Right forelimb (tissue), 1 donor: ENCODE measurements around the gene LRP2.
A peak's percentile ranks its signal among the peaks of the same experiment; 100 is the strongest.
"Not testable (repeated sequence)": the region's sequence is repeated elsewhere in the genome, so short reads cannot be mapped to it uniquely, and the experiment has no call there.

ENCODE experiments used
- DNase-seq: peaks from one replicate; pipeline ENCODE4 v3.0.0-alpha.2; 2018

LRP2 gene

DNA sequence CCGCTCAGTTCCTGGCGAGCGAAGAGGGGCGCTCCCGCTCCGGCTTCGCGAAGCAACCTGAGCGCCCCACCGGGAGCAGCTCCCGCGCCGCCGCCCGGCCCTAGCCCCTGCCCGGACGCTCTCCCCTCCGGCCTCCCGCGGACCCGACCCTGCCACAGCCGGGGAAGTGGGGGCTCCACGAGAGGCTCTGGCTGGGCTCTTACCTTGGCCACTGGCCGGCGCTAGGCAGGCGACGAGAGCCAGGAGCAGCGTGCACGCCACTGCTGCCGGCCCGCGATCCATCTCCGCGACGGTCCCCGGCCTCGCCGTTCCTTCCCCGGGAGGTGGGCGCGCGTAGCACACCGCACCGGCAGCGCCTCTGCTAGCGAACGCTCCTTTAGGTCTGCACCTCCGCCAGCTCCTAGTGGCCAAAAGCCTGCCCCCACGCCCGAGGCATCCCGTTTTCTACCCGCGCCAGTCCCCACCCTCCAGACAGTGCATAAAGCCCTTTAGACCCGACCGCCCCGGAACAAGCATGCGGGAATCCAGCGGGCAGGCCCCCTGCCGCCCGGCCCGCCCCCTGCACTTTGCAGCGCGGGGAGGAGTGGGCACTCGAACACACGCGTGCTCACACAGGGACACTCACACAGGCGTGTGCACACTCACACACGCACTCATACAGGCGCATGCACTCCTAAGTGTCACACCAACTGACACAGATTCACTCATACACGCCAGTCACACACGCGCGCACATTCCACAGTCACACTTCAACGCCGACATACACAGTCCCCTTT, at the start of gene LRP2:
Gene LRP2 (minus strand): TSS at position 417 of the 776 bp plus-strand sequence. CDS start 135 bp downstream, at position 282.
- peak; percentile 49 for DNase-seq

- no peak for DNase-seq
Observed at GRCh38 chr2:169406891-169407290, 44.6 kb upstream of the LRP2 start.

- not testable (repeated sequence) for DNase-seq
Observed at GRCh38 chr2:169399491-169399890, 37.2 kb upstream of the LRP2 start.

DNA sequence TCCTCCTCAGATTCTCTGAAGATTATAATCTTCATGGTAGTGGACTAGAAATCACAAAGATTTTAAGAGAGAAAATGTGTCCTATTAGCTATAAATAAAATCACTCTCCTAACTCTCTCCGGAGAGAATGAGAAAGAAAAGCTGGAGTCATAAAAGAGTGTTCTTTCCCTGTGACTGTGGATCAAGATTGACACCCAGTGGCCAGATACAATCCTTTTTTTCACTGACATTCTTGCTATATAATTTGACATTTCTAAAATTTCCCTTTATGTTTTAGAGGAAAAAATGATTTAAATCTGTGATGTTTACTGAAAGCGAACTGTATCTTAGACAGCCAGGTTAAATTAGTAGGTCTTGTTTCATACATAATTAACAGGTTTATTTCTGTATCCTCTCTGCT, 35.4 kb upstream of the LRP2 start:
- DNase-seq: no peak

- DNase-seq: no peak
Observed at GRCh38 chr2:169395821-169396374, 33.6 kb upstream of the LRP2 start.

DNA sequence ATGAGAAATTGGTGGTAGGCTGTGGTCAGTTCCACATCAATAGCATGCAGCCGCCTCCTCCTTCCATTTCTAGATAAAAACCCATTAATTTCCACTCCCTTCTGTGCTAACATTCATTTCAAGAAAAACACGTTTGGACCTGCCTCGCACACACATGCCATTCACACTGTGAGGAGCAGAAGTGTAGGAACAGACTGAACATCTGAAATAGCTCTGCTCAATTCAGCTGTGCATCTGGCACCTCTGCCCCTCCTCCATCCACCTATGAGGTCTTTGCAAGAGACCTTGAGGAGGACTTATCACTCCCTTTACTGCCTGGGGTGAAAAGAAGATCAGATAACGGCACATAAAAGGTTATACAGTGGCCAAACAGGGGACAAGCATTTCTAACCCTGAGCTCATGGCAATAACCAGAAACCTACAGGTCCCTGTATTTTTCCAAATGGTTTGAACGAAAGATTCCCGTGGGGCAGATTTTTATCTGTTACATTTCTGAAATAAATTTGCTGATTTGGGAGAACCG, 30.8 kb upstream of the LRP2 start:
- DNase-seq: no peak

- no peak for DNase-seq
Observed at GRCh38 chr2:169391236-169391635, 28.9 kb upstream of the LRP2 start.

DNA sequence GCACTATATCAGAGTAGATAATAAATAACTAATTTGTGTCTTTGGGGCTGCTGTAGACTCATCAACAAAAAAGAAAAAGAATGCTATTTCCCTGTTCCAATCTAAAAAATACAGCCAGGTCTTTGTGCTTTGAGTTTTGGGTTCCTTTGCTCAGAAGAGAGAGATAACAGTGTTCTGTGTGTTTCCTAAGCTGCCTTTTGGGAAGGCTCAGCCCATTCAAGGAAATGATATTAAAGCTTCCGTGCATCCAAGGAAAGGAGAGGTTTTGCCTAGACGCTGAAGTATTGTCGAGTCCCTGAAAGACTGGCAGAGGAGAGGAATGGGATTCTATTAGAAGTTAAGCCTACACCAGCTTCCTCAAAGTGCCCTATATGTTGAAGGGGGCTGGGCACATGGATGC, 25.8 kb upstream of the LRP2 start:
- no peak for DNase-seq

DNA sequence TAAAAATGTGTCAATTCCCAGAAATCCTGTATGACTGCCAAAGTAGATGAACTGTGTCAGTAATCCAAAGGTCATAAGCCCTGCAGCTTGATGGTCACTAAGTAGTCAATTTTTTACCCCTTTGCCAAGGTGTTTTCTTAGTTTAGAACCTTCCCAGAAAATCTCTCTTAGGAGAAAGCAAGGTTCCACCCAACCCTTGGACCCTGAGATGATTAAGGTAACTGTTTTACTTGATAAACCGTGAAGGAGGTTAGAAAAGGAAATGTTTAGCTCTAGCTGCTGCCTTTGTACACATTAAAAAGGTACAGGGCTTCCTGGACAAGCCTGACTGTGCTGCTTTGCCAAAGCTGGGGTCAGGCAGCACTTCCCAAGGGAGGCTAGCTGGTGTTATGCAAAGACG, 24.4 kb upstream of the LRP2 start:
- no peak for DNase-seq

GRCh38 chr2:169384816-169385215, 22.5 kb upstream of the LRP2 start:
- no peak for DNase-seq

- no peak for DNase-seq
Observed at GRCh38 chr2:169372561-169372960, 10.2 kb upstream of the LRP2 start.

DNA sequence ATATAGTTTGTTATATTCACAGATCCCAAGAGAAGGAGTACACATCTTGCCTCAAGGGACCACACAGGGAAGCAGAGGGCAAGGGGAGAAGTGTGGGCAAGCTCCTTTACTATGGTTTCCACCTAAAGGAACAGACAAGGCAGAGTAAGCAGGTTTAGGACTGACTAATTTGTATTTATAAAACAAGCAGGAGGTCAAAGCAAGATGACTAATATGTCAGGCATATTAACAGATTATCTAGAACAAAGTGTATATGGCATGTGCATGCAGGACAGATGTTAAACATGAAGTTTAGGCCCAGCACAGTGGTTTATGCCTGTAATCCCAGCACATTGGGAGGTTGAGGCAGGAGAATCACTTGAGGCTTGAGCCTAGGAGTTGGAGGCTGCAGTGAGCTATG, 3.7 kb upstream of the LRP2 start:
- DNase-seq: no peak

GRCh38 chr2:169365029-169365480, 2.7 kb upstream of the LRP2 start:
- no peak for DNase-seq

- DNase-seq: peak; percentile 54
Observed at GRCh38 chr2:169363560-169364150, 1.3 kb upstream of the LRP2 start.

- no peak for DNase-seq
Observed at GRCh38 chr2:169362894-169363559, 693 bp upstream of the LRP2 start.

DNA sequence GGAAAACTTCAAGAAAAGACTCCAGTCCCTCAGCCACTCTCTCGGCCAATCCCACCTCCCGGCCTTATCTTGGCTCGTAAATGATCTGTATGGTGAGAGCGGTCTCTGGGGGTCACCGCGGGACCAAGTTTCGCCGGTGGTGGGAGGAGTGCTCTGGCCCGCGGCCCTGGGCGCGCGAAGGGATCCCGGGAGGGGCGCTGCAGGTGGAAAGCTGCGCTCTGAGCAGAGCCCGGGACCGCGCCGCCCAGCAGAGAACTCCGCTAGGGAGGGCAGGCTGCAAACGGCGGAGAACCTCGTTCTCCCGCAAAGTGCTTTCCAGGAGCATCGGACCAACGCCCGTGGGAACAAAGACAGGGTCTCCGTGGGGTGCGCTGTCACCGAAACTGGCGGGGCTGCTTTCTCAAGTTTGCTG, 622 bp downstream of the LRP2 start:
- no peak for DNase-seq

DNA sequence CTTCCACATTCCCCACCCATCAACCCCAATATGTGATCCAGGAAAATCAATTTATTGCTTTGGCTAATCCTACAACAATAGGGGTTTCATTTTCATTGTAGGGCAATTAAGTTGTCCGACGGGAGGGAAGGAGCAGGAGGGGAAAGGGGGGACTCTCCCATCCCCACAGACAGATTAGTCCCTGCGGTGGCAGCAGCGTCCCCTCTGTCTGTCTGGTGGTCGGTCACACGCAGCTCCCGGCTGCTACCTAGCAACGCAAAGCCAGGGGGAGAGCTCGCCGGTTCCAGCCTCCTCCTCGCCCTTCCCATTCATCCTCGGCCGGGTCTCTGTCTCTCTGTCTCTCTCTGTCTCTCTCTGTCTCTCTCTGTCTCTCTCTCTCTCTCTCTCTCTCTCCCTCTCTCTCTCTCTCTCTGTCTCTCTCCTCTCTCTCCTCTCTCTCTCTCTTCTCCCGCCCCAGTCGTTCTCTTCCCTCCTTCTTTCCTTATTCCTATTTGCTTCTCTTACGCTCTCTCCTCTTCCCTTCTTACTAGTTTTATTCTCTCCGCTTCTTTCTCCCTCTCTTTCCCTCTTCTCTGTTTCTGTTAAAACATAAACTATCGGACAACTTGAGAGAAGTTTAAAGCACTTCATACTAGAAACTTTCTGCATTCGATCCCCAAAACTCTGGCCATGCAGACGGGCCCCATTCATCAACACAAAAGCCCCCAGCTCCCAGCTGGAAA, 1.2 kb downstream of the LRP2 start:
- no peak for DNase-seq

DNA sequence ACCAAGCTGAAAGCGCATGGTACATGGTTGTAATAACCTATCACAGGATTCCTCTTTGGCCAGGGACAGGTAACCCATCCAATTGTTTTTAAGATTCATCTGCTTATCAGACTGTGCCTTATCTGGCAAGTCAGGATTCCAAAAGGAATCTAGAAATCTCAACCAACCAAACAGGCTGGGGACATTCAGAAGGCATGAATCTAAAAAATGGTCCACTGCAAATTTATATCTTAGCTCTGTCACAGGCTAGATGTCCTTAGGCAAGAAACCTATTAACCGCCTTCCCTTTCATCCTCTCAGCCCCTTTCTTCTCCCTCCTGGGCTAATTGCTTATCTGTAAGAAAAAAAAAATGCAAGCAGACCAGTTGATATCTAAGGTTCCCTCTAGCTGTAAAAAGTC, 4.3 kb downstream of the LRP2 start:
- DNase-seq: no peak

DNA sequence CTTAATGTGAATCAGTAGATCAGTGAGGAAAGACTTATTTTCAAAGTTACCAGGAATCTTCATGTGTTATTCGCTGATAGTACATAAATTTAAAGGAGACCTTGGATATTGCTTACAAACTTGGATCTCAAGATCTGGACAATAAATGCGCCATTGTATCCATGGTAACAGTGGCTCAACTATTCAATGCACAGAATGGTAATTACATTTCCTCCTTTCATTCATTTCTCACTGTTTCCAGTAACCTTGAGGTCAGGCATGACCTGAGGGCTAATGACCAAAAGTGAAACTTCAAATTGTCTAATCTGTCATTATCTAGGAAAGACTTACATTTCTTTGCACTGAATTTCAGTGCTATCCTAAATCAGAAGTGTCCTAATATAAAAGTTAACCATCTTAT, 8.1 kb downstream of the LRP2 start:
- no peak for DNase-seq

DNA sequence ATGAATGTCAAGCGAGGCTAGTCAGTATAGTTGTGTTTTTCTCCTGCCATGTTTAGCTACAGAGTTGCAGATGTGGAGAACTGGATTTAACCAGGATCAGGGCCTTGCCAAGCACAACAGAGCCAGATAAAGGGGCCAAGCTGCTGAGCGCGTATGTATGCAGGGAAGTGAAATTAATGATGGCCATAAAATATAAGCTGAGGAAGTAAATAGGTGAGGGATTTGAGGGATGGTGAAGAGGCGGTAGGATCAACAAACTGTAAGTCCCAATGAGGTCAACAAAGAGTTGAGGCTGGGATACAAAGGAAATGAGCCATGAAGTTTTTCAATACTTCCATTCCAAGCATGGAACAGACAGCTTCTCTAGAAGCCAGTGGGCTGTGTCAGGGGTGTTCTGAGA, 10.6 kb downstream of the LRP2 start:
- no peak for DNase-seq

DNA sequence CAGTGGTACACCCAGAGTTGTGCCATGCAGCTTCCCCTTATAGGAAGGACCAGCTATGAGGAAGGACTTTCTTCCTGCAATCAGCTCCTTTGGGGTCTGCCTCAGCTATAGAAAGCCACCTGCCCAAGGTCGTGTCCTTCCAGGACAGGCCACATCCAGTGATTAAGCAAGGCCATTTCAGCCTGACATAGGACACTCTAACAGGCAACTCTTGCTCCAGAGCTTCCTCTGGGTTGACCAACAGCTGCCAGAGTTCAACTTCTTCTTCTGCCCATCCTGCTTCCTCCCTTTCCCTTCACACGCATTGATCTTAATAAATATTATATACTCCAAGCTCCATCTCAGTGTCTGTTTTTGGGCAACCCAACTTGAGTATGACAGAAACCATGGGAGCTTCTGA, 12.8 kb downstream of the LRP2 start:
- no peak for DNase-seq

DNA sequence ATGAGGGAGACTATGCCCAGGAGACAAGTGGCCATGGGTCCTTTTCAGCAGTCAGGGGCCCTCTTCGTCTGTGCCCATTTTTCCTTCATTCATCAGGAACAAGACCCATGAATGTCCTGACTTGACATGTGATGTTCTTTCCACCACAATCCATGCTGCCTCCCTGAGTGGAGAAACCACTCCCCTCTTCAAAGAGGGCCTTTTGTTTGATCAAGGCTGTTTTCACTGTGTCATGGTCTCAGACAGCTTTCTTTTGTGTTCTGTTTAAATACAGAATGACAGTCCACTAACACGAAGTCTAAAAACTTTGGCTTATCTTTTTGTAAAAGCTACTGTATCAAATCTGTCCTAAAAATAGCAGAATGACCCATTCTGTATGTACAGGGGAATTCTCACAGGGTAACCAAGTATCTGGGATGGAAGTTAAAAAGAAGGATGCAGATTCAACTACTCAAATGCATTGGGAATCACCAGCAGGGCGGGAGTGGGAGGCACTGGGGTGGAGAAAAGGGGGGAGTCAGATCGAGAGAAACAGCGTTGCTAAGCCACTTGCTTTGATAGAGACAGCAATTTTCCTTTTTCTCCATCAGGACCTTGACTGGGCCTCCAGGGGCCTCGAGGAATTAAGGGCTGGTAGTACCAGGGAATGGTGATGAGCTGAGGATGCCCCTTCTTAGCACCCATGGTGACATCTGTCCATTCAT, 13.9 kb downstream of the LRP2 start:
- no peak for DNase-seq
